ENCODE results near the gene DISP3. TPM values are rescaled to one million over a fixed set of nuclear protein-coding genes. Genes with fewer than 3 reads are reported as not detected.

DISP3 gene
- polyA plus RNA-seq, 3 donors: 0.01 TPM; not detected in 2

DNA sequence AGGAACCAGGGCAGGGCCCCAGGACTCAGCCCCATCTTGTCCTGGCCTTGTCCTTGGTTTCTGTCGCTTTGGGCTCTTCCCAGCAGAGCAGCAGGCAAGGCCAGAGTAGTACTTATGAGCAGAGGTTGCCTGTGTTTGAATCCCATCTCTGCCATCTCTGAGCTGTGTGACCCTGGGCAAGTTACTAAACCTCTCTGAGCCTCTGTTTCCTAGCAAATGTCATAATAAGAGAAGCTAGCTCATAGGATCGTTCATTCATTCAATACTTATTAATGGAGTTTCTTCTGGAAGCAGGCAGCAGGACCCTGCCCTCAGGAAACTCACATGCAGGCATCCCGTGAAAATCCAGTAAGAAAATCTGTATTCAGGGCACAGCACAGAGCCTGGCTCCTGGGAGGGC lies 91.0 kb downstream of the DISP3 start:
- Histone ChIP-seq H3K27ac (ENCODE audit: low read depth in 1 of 2, low read length in 2 of 2) (no peak overlapping the region), H3K27me3 (ENCODE audit: control insufficient read depth in 2 of 2, insufficient read depth in 2 of 2, low read length in 2 of 2) (no peaks in the 10 kb centered on the region), H3K36me3 (replicated peaks in 1 of 2; ENCODE audit: control insufficient read depth in 1 of 2, insufficient read depth in 2 of 2, low read length in 2 of 2) (no peaks in the 10 kb centered on the region), H4K20me1 (ENCODE audit: insufficient read depth, low read length) (no peaks in the 10 kb centered on the region), H3K9me3 (replicated peaks in 1 of 2; ENCODE audit: control insufficient read depth in 1 of 2, insufficient read depth in 1 of 2, low read length in 2 of 2) (no peaks in the 10 kb centered on the region), H3K9ac (ENCODE audit: insufficient read depth, low read length, poor library complexity, severe bottlenecking) (no peak overlapping the region), H2AFZ (ENCODE audit: insufficient read depth, low read depth, low read length, poor library complexity, severe bottlenecking) (no peak overlapping the region), H3K79me2 (ENCODE audit: insufficient read depth, low read length) (no peaks in the 10 kb centered on the region), H3K4me2 (replicated peaks; ENCODE audit: extremely low read depth, low read length, poor library complexity, severe bottlenecking) (no peak overlapping the region), H3K4me1 (ENCODE audit: control insufficient read depth in 1 of 2, insufficient read depth in 2 of 2, low read length in 2 of 2) (no peaks in the 10 kb centered on the region), H3K4me3 (replicated peaks in 1 of 3; ENCODE audit: low read depth in 2 of 3, low read length in 3 of 3) (no peak overlapping the region)
- no peak for DNase-seq
- TF ChIP-seq, protein P1, sequence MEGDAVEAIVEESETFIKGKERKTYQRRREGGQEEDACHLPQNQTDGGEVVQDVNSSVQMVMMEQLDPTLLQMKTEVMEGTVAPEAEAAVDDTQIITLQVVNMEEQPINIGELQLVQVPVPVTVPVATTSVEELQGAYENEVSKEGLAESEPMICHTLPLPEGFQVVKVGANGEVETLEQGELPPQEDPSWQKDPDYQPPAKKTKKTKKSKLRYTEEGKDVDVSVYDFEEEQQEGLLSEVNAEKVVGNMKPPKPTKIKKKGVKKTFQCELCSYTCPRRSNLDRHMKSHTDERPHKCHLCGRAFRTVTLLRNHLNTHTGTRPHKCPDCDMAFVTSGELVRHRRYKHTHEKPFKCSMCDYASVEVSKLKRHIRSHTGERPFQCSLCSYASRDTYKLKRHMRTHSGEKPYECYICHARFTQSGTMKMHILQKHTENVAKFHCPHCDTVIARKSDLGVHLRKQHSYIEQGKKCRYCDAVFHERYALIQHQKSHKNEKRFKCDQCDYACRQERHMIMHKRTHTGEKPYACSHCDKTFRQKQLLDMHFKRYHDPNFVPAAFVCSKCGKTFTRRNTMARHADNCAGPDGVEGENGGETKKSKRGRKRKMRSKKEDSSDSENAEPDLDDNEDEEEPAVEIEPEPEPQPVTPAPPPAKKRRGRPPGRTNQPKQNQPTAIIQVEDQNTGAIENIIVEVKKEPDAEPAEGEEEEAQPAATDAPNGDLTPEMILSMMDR (IDR thresholded peaks at IDR 0.05): no peak
- WGBS (ENCODE audit: insufficient coverage): 83% methylated on average over 2 of the region's 3 CpGs
- Mint-ChIP-seq H3K9me3 (peaks cover 0 to 3% (median 0%) of the 10 kb centered on the region in 7 donors), H3K36me3 (no peaks in the 10 kb centered on the region), H3K4me1 (no peaks in the 10 kb centered on the region), H3K27me3 (ENCODE audit: low read depth in 3 of 3) (peaks cover 0 to 11% (median 8%) of the 10 kb centered on the region in 3 donors), H3K27ac (no peak overlapping the region), H3K4me3 (no peak overlapping the region)
- intact Hi-C loops (cut with micrococcal nuclease): no loop called here

DNA sequence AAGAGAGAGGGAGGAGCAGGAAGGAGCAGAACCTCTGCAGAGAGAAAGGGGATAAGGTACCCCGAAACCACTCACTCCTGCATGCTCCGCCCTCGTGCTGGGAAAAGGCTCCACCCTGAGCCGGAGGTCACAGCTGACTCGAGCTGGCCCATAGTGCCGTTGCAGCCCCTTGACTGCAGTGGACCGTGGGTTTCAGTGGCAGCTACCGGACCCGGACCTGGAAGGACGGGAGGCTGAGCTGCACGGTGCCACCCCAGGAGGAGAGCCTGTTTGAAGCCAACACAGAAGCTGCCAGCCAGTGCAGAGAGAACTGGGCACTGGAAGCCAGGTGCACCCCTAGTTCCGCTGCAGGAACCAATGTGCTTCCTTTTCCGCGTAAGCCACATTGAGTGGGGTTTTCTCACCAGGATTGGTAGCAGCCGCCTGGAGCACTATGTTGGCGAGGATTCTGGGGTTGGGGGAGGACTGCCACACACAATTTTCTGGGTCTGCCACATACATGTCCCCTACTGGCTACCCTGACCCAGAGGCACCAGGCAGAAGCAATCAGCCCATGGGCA lies 91.9 kb downstream of the DISP3 start:
- no peaks in the 10 kb centered on the region for H3K79me2 ChIP-seq (ENCODE audit: insufficient read depth, low read length)
- H3K27ac ChIP-seq (ENCODE audit: low read depth in 1 of 2, low read length in 2 of 2): no peak overlapping the region
- Mint-ChIP-seq H3K9me3 (peaks cover 0 to 3% (median 0%) of the 10 kb centered on the region in 7 donors), H3K27ac (no peak overlapping the region), H3K36me3 (no peaks in the 10 kb centered on the region), H3K4me1 (no peaks in the 10 kb centered on the region), H3K27me3 (ENCODE audit: low read depth in 3 of 3) (peaks cover 0 to 14% (median 8%) of the 10 kb centered on the region in 3 donors), H3K4me3 (no peak overlapping the region)
- no peaks in the 10 kb centered on the region for H3K36me3 ChIP-seq (replicated peaks in 1 of 2; ENCODE audit: control insufficient read depth in 1 of 2, insufficient read depth in 2 of 2, low read length in 2 of 2)
- intact Hi-C loops (cut with micrococcal nuclease): no loop called here
- H2AFZ ChIP-seq (ENCODE audit: insufficient read depth, low read depth, low read length, poor library complexity, severe bottlenecking): no peak overlapping the region
- no peaks in the 10 kb centered on the region for H3K27me3 ChIP-seq (ENCODE audit: control insufficient read depth in 2 of 2, insufficient read depth in 2 of 2, low read length in 2 of 2)
- H3K9me3 ChIP-seq (replicated peaks in 1 of 2; ENCODE audit: control insufficient read depth in 1 of 2, insufficient read depth in 1 of 2, low read length in 2 of 2): no peaks in the 10 kb centered on the region
- no peak overlapping the region for H3K4me3 ChIP-seq (replicated peaks in 1 of 3; ENCODE audit: low read depth in 2 of 3, low read length in 3 of 3)
- TF ChIP-seq, protein P1 (IDR thresholded peaks at IDR 0.05): no peak
- 26% methylated on average over 10 of the region's 16 CpGs for WGBS (ENCODE audit: insufficient coverage)
- H3K4me1 ChIP-seq (ENCODE audit: control insufficient read depth in 1 of 2, insufficient read depth in 2 of 2, low read length in 2 of 2): no peaks in the 10 kb centered on the region
- H4K20me1 ChIP-seq (ENCODE audit: insufficient read depth, low read length): no peaks in the 10 kb centered on the region
- no peak for DNase-seq
- H3K4me2 ChIP-seq (replicated peaks; ENCODE audit: extremely low read depth, low read length, poor library complexity, severe bottlenecking): no peak overlapping the region
- H3K9ac ChIP-seq (ENCODE audit: insufficient read depth, low read length, poor library complexity, severe bottlenecking): no peak overlapping the region
